Limb (tissue), 2 donors: ENCODE results near the gene ACR.

ENCODE experiments used
- DNase-seq, 2 donors: peaks; one replicate each; pipeline ENCODE4 v3.0.0-alpha.2; 2016; ENCODE audit errors: extremely low spot score in 2 of 2

The ACR gene

DNA sequence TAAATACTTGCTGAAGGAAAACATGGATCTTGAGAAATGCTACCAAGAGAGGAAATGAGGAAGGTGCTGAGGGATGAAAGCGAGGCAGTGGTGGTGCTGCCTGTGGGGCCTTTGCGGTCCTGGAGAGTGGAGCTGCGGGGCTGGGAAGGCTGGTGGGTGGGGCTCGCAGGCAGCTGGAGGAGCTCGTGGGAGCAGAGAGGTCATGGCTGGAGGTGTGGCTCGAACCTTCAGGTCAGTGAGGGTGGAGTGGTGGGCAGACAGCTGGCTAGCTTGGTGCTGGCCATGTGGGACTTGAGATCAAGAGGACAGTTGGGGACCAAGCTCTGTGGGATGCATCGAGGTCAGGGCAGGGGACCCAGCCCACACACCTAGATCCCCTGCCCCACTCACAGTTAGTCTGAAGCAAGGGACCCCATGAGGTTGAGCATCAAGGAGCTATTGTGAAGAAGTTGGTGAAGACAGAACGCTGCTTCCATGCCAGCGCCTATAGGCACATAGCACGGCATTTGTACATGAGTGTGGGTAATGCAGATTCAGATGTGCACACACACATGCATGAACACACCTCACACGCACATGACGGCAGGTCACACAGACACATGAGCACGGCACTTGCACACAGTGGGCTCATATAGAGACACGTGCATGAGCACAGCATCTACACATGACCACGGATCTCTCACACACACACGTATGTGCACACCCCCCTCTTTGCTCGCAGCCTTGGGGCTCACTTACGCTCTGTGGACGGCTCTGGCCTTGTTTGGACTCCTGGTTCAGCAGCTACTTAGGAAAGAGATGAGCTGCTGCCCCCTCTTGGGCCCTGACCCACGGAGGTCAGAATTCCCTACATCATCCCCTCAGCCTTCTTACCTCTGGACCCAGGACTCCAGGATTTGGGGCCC is 34.9 kb upstream of the ACR start:
- DNase-seq = peak in 1 of 2 donors; percentile 9

DNA sequence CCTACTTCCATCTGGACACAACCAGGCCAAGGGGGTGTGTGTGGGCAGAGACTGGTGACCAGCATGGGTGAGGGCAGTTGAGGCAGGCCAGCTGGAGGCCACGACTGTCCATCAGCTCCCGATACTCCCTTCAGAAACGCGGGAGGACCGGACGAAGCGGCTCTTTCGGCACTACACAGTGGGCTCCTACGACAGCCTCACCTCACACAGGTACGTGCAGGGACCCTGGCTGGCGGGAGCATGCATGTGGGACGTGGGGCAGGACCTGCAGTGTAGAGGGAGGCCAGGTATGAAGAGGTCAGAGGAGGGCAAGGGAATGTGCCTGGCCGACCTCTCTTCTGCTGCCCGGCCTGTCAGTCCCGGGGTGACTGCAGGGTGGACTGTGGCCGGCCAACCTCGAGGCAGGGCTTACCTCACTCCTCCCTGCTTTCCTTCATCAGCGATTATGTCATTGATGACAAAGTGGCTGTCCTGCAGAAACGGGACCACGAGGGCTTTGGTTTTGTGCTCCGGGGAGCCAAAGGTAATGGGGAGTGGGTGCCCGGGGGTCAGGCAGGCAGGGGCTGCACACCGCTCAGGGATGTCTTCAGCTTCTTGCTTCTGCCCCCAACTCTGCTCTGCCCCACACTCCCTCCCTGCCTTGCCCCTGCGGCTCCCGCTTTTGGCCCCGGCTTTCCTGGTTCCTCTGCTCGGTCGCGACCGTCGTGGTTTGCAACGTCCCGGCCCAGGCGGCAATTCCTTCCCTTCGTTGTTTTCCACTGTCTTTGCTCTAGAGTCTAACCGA is 34.1 kb upstream of the ACR start:
- peak in 1 of 2 donors; percentile 22 for DNase-seq

- DNase-seq = peak in 1 of 2 donors; percentile 35
These were observed 33.3 kb upstream of the ACR start for GRCh38 chr22:50704510-50705218.

- DNase-seq = peak; percentile 63 to 87
These were observed 32.7 kb upstream of the ACR start for GRCh38 chr22:50705219-50705691.

DNA sequence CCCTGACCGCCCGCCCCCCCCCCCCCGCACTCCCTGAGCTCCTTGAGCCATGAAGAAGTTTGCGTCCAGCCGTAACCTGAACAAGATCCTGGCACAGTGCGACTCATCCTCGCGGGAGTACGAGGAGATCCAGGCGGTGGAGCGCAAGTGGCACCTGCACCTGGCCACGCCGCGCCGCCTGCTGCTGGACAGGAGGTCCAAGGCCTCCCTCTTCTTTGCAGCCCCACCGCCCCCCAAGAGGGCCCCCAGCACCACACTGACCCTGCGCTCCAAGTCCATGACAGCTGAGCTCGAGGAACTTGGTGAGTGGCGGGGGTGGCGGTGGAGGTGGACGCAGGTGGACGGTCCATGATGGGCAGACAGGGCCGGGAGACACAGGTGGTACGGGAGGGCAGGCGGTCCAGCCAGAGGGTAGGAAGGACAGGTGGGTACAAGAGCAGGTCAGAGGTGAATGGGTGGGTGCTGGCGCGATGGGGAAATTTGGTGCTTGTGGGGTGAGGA is 32.1 kb upstream of the ACR start:
- no peak for DNase-seq

GRCh38 chr22:50706481-50707125 is 31.4 kb upstream of the ACR start:
- DNase-seq = peak in 1 of 2 donors; percentile 27

DNA sequence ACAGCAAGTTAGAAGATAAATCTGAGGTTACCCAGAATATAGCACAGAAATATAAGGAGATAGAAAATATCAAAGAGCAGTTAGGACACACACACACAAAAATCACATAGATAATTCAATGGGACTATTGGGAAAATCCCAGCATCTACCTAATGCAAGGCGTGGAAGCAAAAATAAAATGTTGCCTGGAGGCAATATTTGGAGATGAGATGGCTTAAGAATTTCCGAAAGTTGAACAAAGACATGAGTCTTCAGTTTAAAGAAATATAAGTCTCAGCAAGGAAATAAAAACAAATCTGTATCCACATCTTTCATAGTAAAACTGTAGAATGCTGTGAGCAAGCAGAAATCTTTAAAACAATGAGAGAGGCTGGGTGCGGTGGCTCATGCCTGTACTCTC is 29.5 kb upstream of the ACR start:
- no peak for DNase-seq

- DNase-seq = no peak
These were observed 29.0 kb upstream of the ACR start for GRCh38 chr22:50708996-50709395.

DNA sequence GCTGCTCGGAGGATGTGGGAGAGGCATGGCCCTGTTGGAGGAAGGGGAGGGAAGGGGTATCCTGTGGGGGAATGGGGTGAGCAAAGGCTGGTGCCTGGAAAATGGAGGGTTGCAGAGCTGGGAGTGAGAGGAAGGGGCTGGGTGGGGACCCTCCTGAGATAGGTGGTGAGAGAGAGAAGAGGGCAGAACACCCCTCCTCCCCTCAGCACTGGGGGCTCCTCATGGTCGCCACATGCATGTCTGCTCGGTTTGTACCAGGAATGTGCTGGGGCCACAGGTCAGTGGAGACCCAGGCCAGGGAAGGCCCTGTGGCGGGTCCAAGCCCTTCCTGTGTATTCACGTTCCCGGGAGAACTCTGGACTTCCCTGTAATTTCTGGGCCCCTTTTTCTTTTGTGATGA is 27.8 kb upstream of the ACR start:
- no peak for DNase-seq

DNA sequence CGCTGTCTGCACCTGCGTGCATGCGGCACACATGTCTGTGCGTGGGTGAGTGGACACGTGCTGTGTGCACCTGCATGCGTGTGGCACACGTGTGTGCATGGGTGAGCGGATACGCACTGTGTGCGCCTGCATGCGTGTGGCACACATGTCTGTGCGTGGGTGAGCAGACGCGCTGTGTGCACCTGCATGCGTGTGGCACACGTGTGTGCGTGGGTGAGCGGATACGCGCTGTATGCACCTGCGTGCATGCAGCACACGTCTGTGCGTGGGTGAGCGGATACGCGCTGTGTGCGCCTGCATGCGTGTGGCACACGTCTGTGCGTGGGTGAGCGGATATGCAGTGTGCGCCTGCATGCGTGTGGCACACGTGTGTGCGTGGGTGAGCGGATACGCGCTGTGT is 27.1 kb upstream of the ACR start:
- no peak for DNase-seq

- DNase-seq = no peak
These were observed 26.3 kb upstream of the ACR start for GRCh38 chr22:50711446-50712340.

- DNase-seq = no peak
These were observed 25.5 kb upstream of the ACR start for GRCh38 chr22:50712341-50713007.

GRCh38 chr22:50713008-50713385 is 25.0 kb upstream of the ACR start:
- DNase-seq = no peak

DNA sequence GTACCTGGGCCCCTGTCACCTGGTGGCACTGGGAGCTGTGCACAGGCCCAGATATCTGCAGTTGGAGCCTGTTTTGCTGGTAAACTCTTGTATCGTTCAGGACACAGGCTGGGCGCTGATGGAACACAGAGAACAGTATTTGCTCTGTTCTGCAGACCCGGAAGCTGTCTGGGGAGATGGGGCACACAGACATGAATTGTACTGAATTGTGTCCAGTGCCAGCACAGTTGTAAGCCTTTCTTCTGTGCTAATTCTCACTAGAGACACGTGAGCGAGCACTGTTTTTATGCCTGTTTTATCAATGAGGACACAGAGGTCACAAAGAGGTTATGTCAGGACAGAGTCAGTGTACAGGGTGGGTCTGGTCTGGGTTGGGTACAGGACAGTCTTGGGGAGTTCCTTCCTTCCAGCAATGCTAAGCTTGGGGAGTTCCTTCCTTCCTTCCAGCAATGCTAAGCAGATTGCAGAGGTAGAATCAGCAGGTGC is 24.4 kb upstream of the ACR start:
- no peak for DNase-seq

GRCh38 chr22:50714150-50714549 is 23.9 kb upstream of the ACR start:
- DNase-seq = no peak

GRCh38 chr22:50714631-50715179 is 23.3 kb upstream of the ACR start:
- no peak for DNase-seq

DNA sequence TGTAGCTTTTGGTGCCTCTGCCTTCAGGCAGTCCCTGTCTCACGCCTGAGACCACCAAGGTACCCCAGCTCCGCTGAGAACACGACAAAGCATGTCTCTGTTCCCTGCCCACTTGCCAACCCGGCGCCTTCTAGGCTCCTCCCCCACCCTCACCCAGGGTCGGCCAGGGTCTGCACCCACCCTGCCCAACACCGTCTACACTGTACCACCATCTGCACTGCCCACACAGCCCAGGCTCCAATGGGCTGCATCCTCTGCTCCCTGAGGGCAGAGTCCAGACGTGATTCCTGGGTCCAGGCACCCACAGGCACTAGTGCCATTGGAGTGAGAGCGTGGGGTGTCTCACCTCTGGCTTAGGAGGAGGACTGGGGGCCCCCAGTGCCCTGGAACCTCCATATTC is 22.8 kb upstream of the ACR start:
- no peak for DNase-seq

- DNase-seq = no peak
These were observed 22.2 kb upstream of the ACR start for GRCh38 chr22:50715776-50716175.
